NB4 (cell line): Measurements from ENCODE around the gene TRIM29.

ENCODE experiments used
- DNase-seq: peaks from one replicate; pipeline ENCODE4 v3.0.0; 2010; ENCODE audit warnings: low read depth
- H3K4me3 ChIP-seq: one replicate; pipeline ENCODE4 v1.5.1; 2011; ENCODE audit warnings: mild to moderate bottlenecking, low read depth, low read length, moderate library complexity
- CTCF ChIP-seq: IDR thresholded peaks from one replicate; pipeline ENCODE4 v1.5.1; 2012; ENCODE audit warnings: low read depth, low read length
- MAX ChIP-seq: IDR thresholded peaks from 2 replicates; pipeline ENCODE4 v1.6.1; 2011; ENCODE audit warnings: low read depth, low read length
- MYC ChIP-seq: IDR thresholded peaks from 2 replicates; pipeline ENCODE4 v1.6.1; 2011; ENCODE audit warnings: low read depth, low read length
- POLR2A ChIP-seq: IDR thresholded peaks from 2 replicates; pipeline ENCODE4 v1.6.1; 2011; ENCODE audit warnings: mild to moderate bottlenecking; ENCODE audit not compliant: insufficient read length; ENCODE audit errors: extremely low read depth

The TRIM29 gene

GRCh38 chr11:120102864-120103122 lies 35.1 kb downstream of the TRIM29 start:
- no peak for DNase-seq
- H3K4me3 ChIP-seq: no peak overlapping the region
- TF ChIP-seq MYC (no peak), POLR2A (no peak), CTCF (no peak), MAX (no peak)

GRCh38 chr11:120102050-120102863 lies 35.7 kb downstream of the TRIM29 start:
- TF ChIP-seq MYC (no peak), POLR2A (no peak), CTCF (no peak), MAX (no peak)
- H3K4me3 ChIP-seq: no peak overlapping the region
- no peak for DNase-seq

GRCh38 chr11:120098503-120099020 lies 39.4 kb downstream of the TRIM29 start:
- H3K4me3 ChIP-seq: no peak overlapping the region
- TF ChIP-seq MAX: no peak
- TF ChIP-seq MYC: no peak
- TF ChIP-seq CTCF: no peak
- TF ChIP-seq POLR2A: no peak
- no peak for DNase-seq

- no peak overlapping the region for H3K4me3 ChIP-seq
- TF ChIP-seq MAX (no peak), MYC (no peak), CTCF (no peak), POLR2A (no peak)
- DNase-seq: no peak
Observed at GRCh38 chr11:120097721-120098385, 40.1 kb downstream of the TRIM29 start.

- H3K4me3 ChIP-seq: no peak overlapping the region
- no peak for TF ChIP-seq POLR2A
- TF ChIP-seq MYC: no peak
- no peak for TF ChIP-seq MAX
- no peak for TF ChIP-seq CTCF
- DNase-seq: no peak
Observed at GRCh38 chr11:120096369-120097191, 41.3 kb downstream of the TRIM29 start.
